Suprapubic skin (tissue), 4 donors: ENCODE results near the gene KCNH6.

Source experiments
- CTCF ChIP-seq, 2 donors: fragments of 200-600 bp in 1 of 2; fragments of 450-650 bp in 1 of 2; sonication (generic) in 1 of 2; IDR thresholded peaks; one replicate each; pipeline ENCODE4 v1.5.1; 2016 to 2019; ENCODE audit warnings: antibody characterized with exemption in 2 of 2, mild to moderate bottlenecking in 1 of 2, moderate library complexity in 1 of 2
- POLR2A ChIP-seq, 2 donors: fragments of 450-650 bp; IDR thresholded peaks; one replicate each; pipeline ENCODE4 v1.6.1; 2017; ENCODE audit warnings: antibody characterized with exemption in 2 of 2, mild to moderate bottlenecking in 2 of 2, moderate library complexity in 2 of 2
- POLR2AphosphoS5 ChIP-seq, 3 donors: sonication (generic); formaldehyde crosslinking; IDR thresholded peaks; one replicate each; pipeline ENCODE4 v1.6.1; 2017; ENCODE audit warnings: antibody characterized with exemption in 3 of 3

- TF ChIP-seq CTCF (IDR thresholded peaks at IDR 0.05) (no peak), POLR2AphosphoS5 (IDR thresholded peaks at IDR 0.05) (no peak), POLR2A (IDR thresholded peaks at IDR 0.05) (no peak)
Measured at GRCh38 chr17:63514974-63515373, 8.2 kb upstream of the KCNH6 start.
